ENCODE measurements around the gene RTN4RL2.

- TF ChIP-seq TARDBP (IDR thresholded peaks at IDR 0.05) (no peak), BHLHE40 (IDR thresholded peaks at IDR 0.05; ENCODE audit: borderline replicate concordance) (no peak), ZNF384 (IDR thresholded peaks at IDR 0.05) (no peak), PKNOX1 (IDR thresholded peaks at IDR 0.05) (no peak), FOXK2 (IDR thresholded peaks at IDR 0.05) (no peak), SP1 (IDR thresholded peaks at IDR 0.05) (no peak), FOXA1 (IDR thresholded peaks at IDR 0.05) (no peak), CTBP1 (IDR thresholded peaks at IDR 0.05; ENCODE audit: borderline replicate concordance) (no peak), FOXM1 (IDR thresholded peaks at IDR 0.05; ENCODE audit: borderline replicate concordance) (no peak), SUZ12 (IDR thresholded peaks at IDR 0.05) (no peak), L3MBTL2 (conservative IDR thresholded peaks at IDR 0.05) (no peak), ARNT (IDR thresholded peaks at IDR 0.05) (no peak), ELF4 (IDR thresholded peaks at IDR 0.05) (no peak)
Measured at GRCh38 chr11:57439786-57440185, 20.5 kb upstream of the RTN4RL2 start.

Data from HEK293T (cell line).